Measurements from ENCODE around the gene IL20. TPM values are rescaled to one million over a fixed set of nuclear protein-coding genes. Genes with fewer than 3 reads are reported as not detected.

IL20 gene
- total and polyA plus RNA-seq, 11 donors: not detected

DNA sequence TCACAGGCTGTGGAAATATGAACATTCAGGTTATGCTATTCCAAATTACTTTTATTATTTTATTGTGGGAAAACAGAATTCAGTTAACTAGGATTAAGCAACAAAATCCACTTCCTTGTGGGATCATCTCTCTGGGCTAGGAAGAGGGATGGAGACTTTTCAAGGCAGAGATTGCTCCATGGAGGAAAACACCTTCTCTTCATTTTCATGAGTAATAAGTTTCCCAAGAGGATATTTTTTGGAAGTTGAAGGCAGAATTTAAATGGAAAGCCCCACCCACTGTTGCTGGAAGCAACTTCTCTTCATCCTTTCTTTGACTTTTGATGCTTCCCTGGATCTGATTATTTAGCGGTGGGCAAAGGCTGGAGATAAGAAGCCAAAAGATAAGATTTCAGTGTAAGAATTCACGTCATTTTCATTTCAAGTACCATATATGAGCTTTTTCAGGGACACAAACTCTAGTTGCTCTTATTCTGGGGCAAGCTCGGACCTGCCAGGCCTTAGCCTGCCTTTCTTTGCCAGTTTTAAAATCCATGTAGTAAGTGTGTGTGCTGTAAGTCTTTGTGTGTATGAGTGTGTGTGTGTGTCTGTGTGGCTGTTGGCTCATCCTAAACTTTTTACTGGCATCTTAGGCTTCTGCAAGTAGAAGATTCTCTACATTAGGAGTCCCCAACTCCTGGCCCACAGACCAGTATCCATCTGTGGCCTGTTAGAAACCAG lies 20.1 kb downstream of the IL20 start:
- H3K36me3 ChIP-seq: no peaks in the 10 kb centered on the region
- H3K27ac ChIP-seq: no peak overlapping the region
- 81 to 95% (median 85%) methylated on average over 3 of the region's 3 CpGs for WGBS, 4 donors
- ATAC-seq (no peak), DNase-seq (no peak)
- intact Hi-C loops (cut with DNase I): no loop called here
- TF ChIP-seq POLR2A (IDR thresholded peaks at IDR 0.05) (no peak), CTCF (IDR thresholded peaks at IDR 0.05) (no peak)
- H3K4me3 ChIP-seq: no peak overlapping the region
- no peaks in the 10 kb centered on the region for H3K9me3 ChIP-seq
- peaks cover 0 to 3% (median 0%) of the 10 kb centered on the region in 9 donors for H3K27me3 ChIP-seq
- H3K4me1 ChIP-seq: peaks cover 0 to 6% (median 0%) of the 10 kb centered on the region in 12 donors

GRCh38 chr1:206886831-206887230 lies 21.4 kb downstream of the IL20 start:
- peaks cover 0 to 15% (median 2%) of the 10 kb centered on the region in 12 donors for H3K4me1 ChIP-seq
- WGBS, 4 donors: 86 to 96% (median 91%) methylated on average over 1 of the region's 1 CpG
- intact Hi-C loops (cut with DNase I): no loop called here

DNA sequence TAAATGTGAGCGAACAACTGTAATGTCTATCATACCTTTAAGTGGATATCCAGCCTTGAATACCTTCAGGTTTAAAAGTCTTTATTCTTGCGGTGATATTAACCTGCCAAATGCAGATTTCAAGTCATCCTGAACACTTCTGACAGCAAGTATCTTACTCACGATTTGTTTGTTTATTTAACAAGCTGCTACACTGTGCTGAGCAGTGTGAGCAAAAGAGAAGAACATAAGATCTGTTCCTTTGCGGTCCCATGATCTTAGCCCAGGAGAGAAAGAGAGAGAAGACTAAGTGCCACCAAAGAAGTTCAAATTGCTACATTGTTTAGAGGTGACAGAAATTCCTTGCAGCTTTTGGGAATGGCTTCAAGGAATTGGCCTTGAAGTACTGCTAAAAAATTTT lies 22.3 kb downstream of the IL20 start:
- 72 to 84% (median 78%) methylated on average over 4 of the region's 4 CpGs for WGBS, 4 donors
- ATAC-seq: no peak
- Histone ChIP-seq H3K4me3 (no peak overlapping the region), H3K4me1 (peaks cover 0 to 15% (median 2%) of the 10 kb centered on the region in 12 donors), H3K36me3 (no peaks in the 10 kb centered on the region), H3K9me3 (no peaks in the 10 kb centered on the region), H3K27ac (no peak overlapping the region), H3K27me3 (peaks cover 0 to 8% (median 0%) of the 10 kb centered on the region in 9 donors)
- no peak for DNase-seq
- intact Hi-C loops (cut with DNase I): no loop called here
- TF ChIP-seq POLR2A (IDR thresholded peaks at IDR 0.05): no peak
- TF ChIP-seq CTCF (IDR thresholded peaks at IDR 0.05): no peak

More at GRCh38 chr1:206886831-206887230, 21.4 kb downstream of the IL20 start:
- Histone ChIP-seq H3K27ac (no peak overlapping the region), H3K4me3 (no peak overlapping the region), H3K27me3 (peaks cover 0 to 6% (median 0%) of the 10 kb centered on the region in 9 donors), H3K36me3 (no peaks in the 10 kb centered on the region), H3K9me3 (no peaks in the 10 kb centered on the region)
- DNase-seq (no peak), ATAC-seq (no peak)
- TF ChIP-seq POLR2A (IDR thresholded peaks at IDR 0.05) (no peak), CTCF (IDR thresholded peaks at IDR 0.05) (no peak)

GRCh38 chr1:206890125-206891060 lies 25.0 kb downstream of the IL20 start:
- WGBS, 4 donors: 34 to 50% (median 40%) methylated on average over 15 of the region's 15 CpGs
- intact Hi-C loops (cut with DNase I): no loop called here
- ATAC-seq (peak; percentile 20 to 83 (median 56)), DNase-seq (no peak)
- Histone ChIP-seq H3K9me3 (no peaks in the 10 kb centered on the region), H3K27me3 (peaks cover 0 to 8% (median 0%) of the 10 kb centered on the region in 9 donors), H3K27ac (no peak overlapping the region), H3K4me1 (peaks cover 0 to 15% (median 2%) of the 10 kb centered on the region in 12 donors), H3K4me3 (no peak overlapping the region), H3K36me3 (no peaks in the 10 kb centered on the region)
- no peak for TF ChIP-seq POLR2A (IDR thresholded peaks at IDR 0.05)
- no peak for TF ChIP-seq CTCF (IDR thresholded peaks at IDR 0.05)
